H4 (cell line): ENCODE data around the gene FBXO38. TPM values are rescaled to one million over a fixed set of nuclear protein-coding genes. Genes with fewer than 3 reads are reported as not detected.
"Not testable (repeated sequence)": the region's sequence is repeated elsewhere in the genome, so short reads cannot be mapped to it uniquely, and the experiment has no call there.

Experiments used
- DNase-seq: peaks from one replicate; pipeline ENCODE4 v3.0.0-alpha.2; 2015; ENCODE audit warnings: low spot score
- total RNA-seq: library from RNA; depleted of rRNA; stranded (reverse); fragments of >200 nt; shearing (Covaris generic); gene quantifications from 2 replicates; pipeline ENCODE4 v1.2.3, GENCODE V29; 2014

Gene FBXO38
- total RNA-seq, 1 experiment from 2014 or later = 30.1 TPM

- DNase-seq = no peak
These were observed 50.1 kb downstream of the FBXO38 start for GRCh38 chr5:148433826-148434225.

- no peak for DNase-seq
These were observed 52.3 kb downstream of the FBXO38 start for GRCh38 chr5:148436029-148436428.

GRCh38 chr5:148437249-148437648 is 53.5 kb downstream of the FBXO38 start:
- no peak for DNase-seq

- no peak for DNase-seq
These were observed 55.2 kb downstream of the FBXO38 start for GRCh38 chr5:148438933-148439332.

- no peak for DNase-seq
These were observed 59.5 kb downstream of the FBXO38 start for GRCh38 chr5:148443241-148443640.

- peak; percentile 54 for DNase-seq
These were observed 60.2 kb downstream of the FBXO38 start for GRCh38 chr5:148443998-148444397.

GRCh38 chr5:148445578-148445977 is 61.8 kb downstream of the FBXO38 start:
- DNase-seq = no peak

GRCh38 chr5:148446611-148447010 is 62.9 kb downstream of the FBXO38 start:
- DNase-seq = no peak

- DNase-seq = no peak
These were observed 68.9 kb downstream of the FBXO38 start for GRCh38 chr5:148452499-148453193.

- DNase-seq = no peak
These were observed 70.8 kb downstream of the FBXO38 start for GRCh38 chr5:148454576-148454975.

- DNase-seq = no peak
These were observed 71.4 kb downstream of the FBXO38 start for GRCh38 chr5:148455185-148455584.

- no peak for DNase-seq
These were observed 73.4 kb downstream of the FBXO38 start for GRCh38 chr5:148457183-148457620.

GRCh38 chr5:148458036-148458888 is 74.5 kb downstream of the FBXO38 start:
- no peak for DNase-seq

GRCh38 chr5:148459669-148460068 is 75.9 kb downstream of the FBXO38 start:
- no peak for DNase-seq

- DNase-seq = no peak
These were observed 81.8 kb downstream of the FBXO38 start for GRCh38 chr5:148465381-148466235.

GRCh38 chr5:148466236-148466580 is 82.5 kb downstream of the FBXO38 start:
- no peak for DNase-seq

GRCh38 chr5:148467958-148468357 is 84.2 kb downstream of the FBXO38 start:
- DNase-seq = no peak

- DNase-seq = not testable (repeated sequence)
These were observed 85.0 kb downstream of the FBXO38 start for GRCh38 chr5:148468746-148469145.

- peak; percentile 79 for DNase-seq
These were observed 85.8 kb downstream of the FBXO38 start for GRCh38 chr5:148469501-148469935.

- no peak for DNase-seq
These were observed 87.6 kb downstream of the FBXO38 start for GRCh38 chr5:148471379-148471778.

- DNase-seq = no peak
These were observed 90.3 kb downstream of the FBXO38 start for GRCh38 chr5:148474025-148474511.

GRCh38 chr5:148476302-148476701 is 92.5 kb downstream of the FBXO38 start:
- no peak for DNase-seq
